ENCODE data around the gene PI4KB.

Gene PI4KB

DNA sequence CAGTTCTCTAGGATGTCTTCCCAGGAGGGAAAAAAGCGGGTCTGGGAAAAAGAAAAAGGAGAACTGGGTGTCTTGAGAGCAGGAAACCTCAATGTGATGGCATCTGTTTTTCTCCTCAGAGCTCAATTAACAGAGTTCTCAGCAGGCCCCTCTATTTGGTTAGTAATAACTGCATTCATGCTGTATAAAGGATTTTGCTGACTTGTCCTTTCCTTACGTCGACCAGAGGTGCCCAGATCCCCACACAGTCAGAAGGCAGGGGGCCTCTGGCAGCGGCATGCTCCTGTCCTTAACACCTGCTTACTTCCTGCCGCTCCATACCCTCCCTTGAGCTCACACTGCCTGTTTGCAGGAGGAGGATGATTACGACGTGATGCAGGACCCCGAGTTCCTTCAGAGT, 60.4 kb downstream of the PI4KB start:
- H3K9me3 ChIP-seq (ENCODE audit: control insufficient read depth, insufficient read depth, low read length), result no peaks in the 10 kb centered on the region
- TF ChIP-seq EZH2phosphoT487 (IDR thresholded peaks at IDR 0.05; ENCODE audit: borderline replicate concordance, low read length) (no peak), CTCF (IDR thresholded peaks at IDR 0.05; ENCODE audit: low read depth, low read length, poor library complexity, severe bottlenecking) (no peak)
- H3F3A ChIP-seq (ENCODE audit: control insufficient read depth, insufficient read depth), result no peaks in the 10 kb centered on the region
- H4K20me1 ChIP-seq (ENCODE audit: control insufficient read depth, insufficient read depth, low read depth, low read length), result no peaks in the 10 kb centered on the region
- H3K4me2 ChIP-seq (ENCODE audit: low read length), result no peak overlapping the region
- H3K36me3 ChIP-seq (ENCODE audit: control insufficient read depth, low read length), result peaks cover 58% of the 10 kb centered on the region
- no peak overlapping the region for H3K4me3 ChIP-seq (ENCODE audit: low read length)
- no peaks in the 10 kb centered on the region for H3K27me3 ChIP-seq (ENCODE audit: control insufficient read depth, low read length)
- H3K9me2 ChIP-seq (replicated peaks; ENCODE audit: control insufficient read depth, low read length), result no peaks in the 10 kb centered on the region
- no peaks in the 10 kb centered on the region for H3K4me1 ChIP-seq (ENCODE audit: control insufficient read depth, low read length)
- H3K27ac ChIP-seq (ENCODE audit: low read depth, low read length), result no peak overlapping the region
- peaks cover 4% of the 10 kb centered on the region for H3K79me2 ChIP-seq (ENCODE audit: control insufficient read depth, low read length)

DNA sequence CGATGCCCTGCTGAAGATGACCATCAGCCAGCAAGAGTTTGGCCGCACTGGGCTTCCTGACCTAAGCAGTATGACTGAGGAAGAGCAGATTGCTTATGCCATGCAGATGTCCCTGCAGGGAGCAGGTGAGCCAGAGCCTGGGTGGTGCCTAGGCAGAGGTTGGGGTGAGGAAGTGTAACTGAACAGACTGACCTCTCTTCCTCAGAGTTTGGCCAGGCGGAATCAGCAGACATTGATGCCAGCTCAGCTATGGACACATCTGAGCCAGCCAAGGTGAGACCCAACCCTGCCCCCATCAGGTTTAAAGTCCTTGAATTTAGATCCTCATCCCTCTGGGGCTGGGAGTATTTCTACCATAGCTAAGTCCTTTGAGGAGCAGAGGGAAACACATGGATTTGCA, 60.9 kb downstream of the PI4KB start:
- H4K20me1 ChIP-seq (ENCODE audit: control insufficient read depth, insufficient read depth, low read depth, low read length), result no peaks in the 10 kb centered on the region
- no peaks in the 10 kb centered on the region for H3K4me1 ChIP-seq (ENCODE audit: control insufficient read depth, low read length)
- no peaks in the 10 kb centered on the region for H3K9me3 ChIP-seq (ENCODE audit: control insufficient read depth, insufficient read depth, low read length)
- H3K9me2 ChIP-seq (replicated peaks; ENCODE audit: control insufficient read depth, low read length), result no peaks in the 10 kb centered on the region
- H3F3A ChIP-seq (ENCODE audit: control insufficient read depth, insufficient read depth), result no peaks in the 10 kb centered on the region
- H3K4me3 ChIP-seq (ENCODE audit: low read length), result no peak overlapping the region
- no peaks in the 10 kb centered on the region for H3K27me3 ChIP-seq (ENCODE audit: control insufficient read depth, low read length)
- H3K27ac ChIP-seq (ENCODE audit: low read depth, low read length), result no peak overlapping the region
- H3K4me2 ChIP-seq (ENCODE audit: low read length), result no peak overlapping the region
- no peak for TF ChIP-seq CTCF (IDR thresholded peaks at IDR 0.05; ENCODE audit: low read depth, low read length, poor library complexity, severe bottlenecking)
- TF ChIP-seq EZH2phosphoT487 (IDR thresholded peaks at IDR 0.05; ENCODE audit: borderline replicate concordance, low read length), result no peak
- H3K36me3 ChIP-seq (ENCODE audit: control insufficient read depth, low read length), result peaks cover 63% of the 10 kb centered on the region
- H3K79me2 ChIP-seq (ENCODE audit: control insufficient read depth, low read length), result peaks cover 9% of the 10 kb centered on the region

DNA sequence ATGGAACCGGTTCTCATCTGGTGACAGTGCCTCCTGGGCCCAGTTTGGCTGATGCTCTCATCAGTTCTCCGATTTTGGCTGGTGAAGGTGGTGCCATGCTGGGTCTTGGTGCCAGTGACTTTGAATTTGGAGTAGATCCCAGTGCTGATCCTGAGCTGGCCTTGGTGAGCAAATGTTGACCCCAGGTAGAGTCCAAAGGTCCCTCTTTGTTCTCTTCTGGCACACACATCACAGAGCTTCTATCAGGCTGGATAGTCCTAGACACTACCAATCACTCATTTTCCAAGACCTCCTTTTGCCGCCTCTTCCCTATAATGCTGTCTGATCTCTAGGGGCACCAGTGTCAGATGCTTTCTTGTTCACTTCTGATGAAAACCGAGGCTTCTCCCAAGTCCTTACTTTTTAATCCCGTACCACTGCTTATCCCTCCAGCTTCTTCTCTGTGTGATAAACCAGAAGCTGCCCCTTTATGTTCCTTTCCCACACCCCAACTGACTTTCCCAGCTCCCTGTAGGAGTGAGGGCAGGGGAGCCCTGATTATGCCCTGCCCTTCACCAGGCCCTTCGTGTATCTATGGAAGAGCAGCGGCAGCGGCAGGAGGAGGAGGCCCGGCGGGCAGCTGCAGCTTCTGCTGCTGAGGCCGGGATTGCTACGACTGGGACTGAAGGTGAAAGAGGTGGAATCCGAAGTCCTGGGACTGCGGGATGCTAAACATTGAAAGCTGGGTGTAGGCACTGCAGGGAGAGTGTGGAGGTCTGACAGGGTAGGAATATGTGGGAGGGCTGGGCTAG, 61.6 kb downstream of the PI4KB start:
- H3K4me3 ChIP-seq (ENCODE audit: low read length), result no peak overlapping the region
- H3K4me1 ChIP-seq (ENCODE audit: control insufficient read depth, low read length), result no peaks in the 10 kb centered on the region
- H3K36me3 ChIP-seq (ENCODE audit: control insufficient read depth, low read length), result peaks cover 64% of the 10 kb centered on the region
- TF ChIP-seq EZH2phosphoT487 (IDR thresholded peaks at IDR 0.05; ENCODE audit: borderline replicate concordance, low read length) (no peak), CTCF (IDR thresholded peaks at IDR 0.05; ENCODE audit: low read depth, low read length, poor library complexity, severe bottlenecking) (no peak)
- H3K9me2 ChIP-seq (replicated peaks; ENCODE audit: control insufficient read depth, low read length), result no peaks in the 10 kb centered on the region
- H3K27me3 ChIP-seq (ENCODE audit: control insufficient read depth, low read length), result no peaks in the 10 kb centered on the region
- H3K79me2 ChIP-seq (ENCODE audit: control insufficient read depth, low read length), result peaks cover 14% of the 10 kb centered on the region
- H3F3A ChIP-seq (ENCODE audit: control insufficient read depth, insufficient read depth), result no peaks in the 10 kb centered on the region
- H3K9me3 ChIP-seq (ENCODE audit: control insufficient read depth, insufficient read depth, low read length), result no peaks in the 10 kb centered on the region
- H3K4me2 ChIP-seq (ENCODE audit: low read length), result no peak overlapping the region
- no peak overlapping the region for H3K27ac ChIP-seq (ENCODE audit: low read depth, low read length)
- H4K20me1 ChIP-seq (ENCODE audit: control insufficient read depth, insufficient read depth, low read depth, low read length), result no peaks in the 10 kb centered on the region
